Common myeloid progenitor, CD34-positive (primary cell): ENCODE results near the gene POLR2A. TPM values are rescaled to one million over a fixed set of nuclear protein-coding genes. Genes with fewer than 3 reads are reported as not detected.

Experiments used
- CTCF ChIA-PET: fragments of 350-600 bp; sonication (Branson Sonifier 250); formaldehyde crosslinking; loops from one replicate; lab custom pipeline; 2021; ENCODE audit warnings: antibody characterized with exemption; lab: Charles Lee
- POLR2A ChIA-PET: fragments of 350-600 bp; sonication (Branson Sonifier 250); formaldehyde crosslinking; loops from one replicate; lab custom pipeline; 2021; ENCODE audit warnings: antibody characterized with exemption; lab: Charles Lee
- DNase-seq, 3 donors: peaks; one replicate each; pipeline versions ENCODE4 v3.0.0 to v3.0.0-alpha.2; 2013
- H3K27ac ChIP-seq, 2 experiments: 1 replicate in 1 of 2; 2 replicates in 1 of 2; pipeline ENCODE4 v1.7.0; 2013; ENCODE audit warnings: inconsistent platforms in 2 of 2, low read length in 2 of 2, mild to moderate bottlenecking in 2 of 2, low read depth in 1 of 2, moderate library complexity in 1 of 2; ENCODE audit not compliant: severe bottlenecking in 2 of 2, insufficient read depth in 1 of 2, poor library complexity in 1 of 2
- H3K27me3 ChIP-seq, 5 experiments: replicated peaks in 2 of 5; 1 replicate in 3 of 5; 2 replicates in 2 of 5; pipeline versions ENCODE4 v1.6.1 to v1.7.0; 2013; ENCODE audit warnings: low read length in 4 of 5, mild to moderate bottlenecking in 2 of 5, moderate library complexity in 2 of 5, inconsistent platforms in 1 of 5; ENCODE audit not compliant: insufficient read depth in 5 of 5, control insufficient read depth in 4 of 5
- H3K36me3 ChIP-seq, 4 experiments: 1 replicate in 2 of 4; 2 replicates in 2 of 4; pipeline versions ENCODE4 v1.6.1 to v1.7.0; 2013; ENCODE audit warnings: low read length in 3 of 4, control low read depth in 1 of 4, mild to moderate bottlenecking in 1 of 4; ENCODE audit not compliant: control insufficient read depth in 4 of 4, insufficient read depth in 4 of 4
- H3K4me1 ChIP-seq, 4 experiments: 1 replicate in 3 of 4; 2 replicates in 1 of 4; pipeline versions ENCODE4 v1.6.1 to v1.7.1; 2013; ENCODE audit warnings: low read length in 3 of 4, mild to moderate bottlenecking in 3 of 4, control low read depth in 1 of 4, inconsistent platforms in 1 of 4, moderate library complexity in 1 of 4; ENCODE audit not compliant: control insufficient read depth in 4 of 4, insufficient read depth in 4 of 4; ENCODE audit errors: control extremely low read depth in 1 of 4
- H3K4me3 ChIP-seq, 7 experiments: 1 replicate in 4 of 7; 2 replicates in 3 of 7; pipeline versions ENCODE4 v1.5.1 to v1.7.0; 2013; ENCODE audit warnings: mild to moderate bottlenecking in 7 of 7, low read length in 6 of 7, moderate library complexity in 6 of 7, inconsistent platforms in 2 of 7, low read depth in 2 of 7, control low read depth in 1 of 7; ENCODE audit not compliant: insufficient read depth in 4 of 7, control insufficient read depth in 1 of 7; ENCODE audit errors: extremely low read depth in 1 of 7
- H3K9me3 ChIP-seq, 5 experiments: 1 replicate in 4 of 5; 2 replicates in 1 of 5; pipeline versions ENCODE4 v1.6.1 to v1.7.1; 2013; ENCODE audit warnings: low read length in 4 of 5, mild to moderate bottlenecking in 2 of 5, inconsistent platforms in 1 of 5, low read depth in 1 of 5, moderate library complexity in 1 of 5; ENCODE audit not compliant: control insufficient read depth in 4 of 5, insufficient read depth in 2 of 5; ENCODE audit errors: control extremely low read depth in 1 of 5
- WGBS: methylation state at CpG from one replicate; pipeline ENCODE4 v1.1.5; 2013; ENCODE audit not compliant: insufficient coverage; 5-methylcytosine and 5-hydroxymethylcytosine counted together
- polyA plus RNA-seq: library from polyadenylated mRNA; unstranded; fragments of 120-200 nt; gene quantifications from one replicate; pipeline ENCODE4 v1.2.1, GENCODE V29; 2013

POLR2A gene
- 68.1 TPM for polyA plus RNA-seq

GRCh38 chr17:7484067-7484918 is at the start of gene POLR2A:
Gene POLR2A, plus strand, starts transcription at chr17:7484366.
- CTCF ChIA-PET = interaction anchor here (1.0 to 5.0 kb wide), 6 partner anchors 8 to 129 kb away, joined by 3 to 27 read pairs (median 4); partner anchors contain the start of gene TMEM102
- peaks cover 12 to 60% (median 46%) of the 10 kb centered on the region in 4 experiments for H3K4me1 ChIP-seq
- peak within 1 kb of the TSS; percentile 99 to 100 for H3K27ac ChIP-seq
- H3K4me3 ChIP-seq = peak within 1 kb of the TSS; percentile 59 to 97 (median 84)
- POLR2A ChIA-PET = interaction anchor here (0.6 to 2.5 kb wide), 23 partner anchors 8 to 156 kb away, joined by 3 to 28 read pairs (median 5); partner anchors contain the start of genes CHRNB1, FGF11, MPDU1 and PLSCR3
- WGBS = 0% methylated on average over 34 of the region's 64 CpGs
- no peaks in the 10 kb centered on the region for H3K27me3 ChIP-seq
- H3K9me3 ChIP-seq = no peaks in the 10 kb centered on the region
- DNase-seq = peak; percentile 97 to 99 (median 98)
- peaks cover 0 to 9% (median 2%) of the 10 kb centered on the region in 4 experiments for H3K36me3 ChIP-seq

DNA sequence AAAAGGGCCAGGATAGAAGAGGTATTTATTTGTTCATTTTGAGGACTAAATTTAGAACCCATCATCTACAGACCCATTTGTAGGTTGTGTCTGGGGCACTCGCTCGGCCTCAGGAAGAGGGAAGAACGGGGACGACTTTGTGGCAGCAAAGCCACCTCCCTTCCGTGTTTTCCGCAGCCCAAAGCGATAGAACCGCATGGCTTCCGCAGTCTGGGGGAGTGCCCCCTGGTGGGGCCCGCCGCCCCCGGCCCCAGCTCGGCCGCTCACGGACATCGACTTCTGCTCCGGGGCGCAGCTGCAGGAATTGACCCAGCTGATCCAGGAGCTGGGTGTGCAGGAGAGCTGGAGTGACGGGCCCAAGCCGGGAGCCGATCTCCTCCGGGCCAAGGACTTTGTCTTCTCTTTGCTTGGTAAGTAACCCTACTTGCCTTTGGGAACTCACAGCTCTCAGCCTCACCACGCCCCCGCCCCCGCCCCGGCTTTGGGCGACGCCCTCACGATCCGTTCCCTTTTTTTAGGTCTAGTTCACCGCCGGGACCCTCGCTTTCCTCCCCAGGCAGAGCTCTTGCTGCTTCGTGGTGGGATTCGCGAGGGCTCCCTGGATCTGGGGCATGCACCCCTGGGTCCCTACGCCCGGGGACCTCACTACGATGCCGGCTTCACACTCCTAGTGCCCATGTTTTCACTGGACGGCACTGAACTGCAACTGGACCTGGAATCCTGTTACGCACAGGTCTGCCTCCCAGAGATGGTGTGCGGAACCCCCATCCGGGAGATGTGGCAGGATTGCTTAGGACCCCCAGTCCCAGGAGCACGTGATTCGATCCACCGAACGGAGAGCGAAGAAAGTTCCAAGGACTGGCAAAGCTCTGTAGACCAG is 48.2 kb upstream of the POLR2A start:
- peak; percentile 62 to 80 (median 71) for DNase-seq

GRCh38 chr17:7436556-7437368 is 47.4 kb upstream of the POLR2A start:
- H3K27ac ChIP-seq = no peak overlapping the region
- no peaks in the 10 kb centered on the region for H3K36me3 ChIP-seq
- 14% methylated on average over 86 of the region's 92 CpGs for WGBS
- H3K27me3 ChIP-seq = peaks cover 0 to 38% (median 13%) of the 10 kb centered on the region in 5 experiments
- POLR2A ChIA-PET = interaction anchor here (0.9 to 2.4 kb wide), 7 partner anchors 10 to 66 kb away, joined by 3 to 28 read pairs (median 4); partner anchors contain the start of genes POLR2A and ZBTB4
- CTCF ChIA-PET = interaction anchor here (0.6 to 3.9 kb wide), 38 partner anchors 9 to 680 kb away, joined by 3 to 29 read pairs (median 5); partner anchors contain the start of genes PLSCR3, POLR2A, SENP3 and SPEM2
- DNase-seq = peak; percentile 85 to 89 (median 88)
- H3K4me3 ChIP-seq = peak overlapping the region in 6 of 7 experiments; percentile 78 to 95 (median 86)
- H3K9me3 ChIP-seq = no peaks in the 10 kb centered on the region
- peaks cover 0 to 59% (median 55%) of the 10 kb centered on the region in 4 experiments for H3K4me1 ChIP-seq

More for the DNA sequence above, 48.2 kb upstream of the POLR2A start:
- peaks cover 0 to 55% (median 52%) of the 10 kb centered on the region in 4 experiments for H3K4me1 ChIP-seq
- peak overlapping the region; percentile 62 to 95 (median 86) for H3K4me3 ChIP-seq
- no peaks in the 10 kb centered on the region for H3K9me3 ChIP-seq
- peaks cover 0 to 32% (median 9%) of the 10 kb centered on the region in 5 experiments for H3K27me3 ChIP-seq
- 10% methylated on average over 44 of the region's 49 CpGs for WGBS
- POLR2A ChIA-PET = interaction anchor here (0.9 to 2.4 kb wide), 3 partner anchors 11 to 123 kb away, joined by 3 to 28 read pairs (median 6); partner anchors contain the start of genes POLR2A and TNFSF13
- CTCF ChIA-PET = interaction anchor here (0.6 to 3.9 kb wide), 33 partner anchors 10 to 679 kb away, joined by 3 to 29 read pairs (median 5); partner anchors contain the start of genes PLSCR3, POLR2A, SENP3 and SPEM2
- no peaks in the 10 kb centered on the region for H3K36me3 ChIP-seq
- H3K27ac ChIP-seq = peak overlapping the region; percentile 25 to 55

GRCh38 chr17:7437369-7437863 is 46.8 kb upstream of the POLR2A start:
- Histone ChIP-seq H3K27ac (no peak overlapping the region), H3K4me1 (peaks cover 0 to 59% (median 55%) of the 10 kb centered on the region in 4 experiments), H3K27me3 (peaks cover 0 to 45% (median 15%) of the 10 kb centered on the region in 5 experiments), H3K36me3 (no peaks in the 10 kb centered on the region), H3K9me3 (no peaks in the 10 kb centered on the region), H3K4me3 (peak overlapping the region in 6 of 7 experiments; percentile 8 to 95 (median 68))
- POLR2A ChIA-PET = interaction anchor here (0.9 to 2.4 kb wide), 7 partner anchors 9 to 65 kb away, joined by 3 to 28 read pairs (median 4); partner anchors contain the start of genes POLR2A and ZBTB4
- CTCF ChIA-PET = interaction anchor here (0.6 to 3.9 kb wide), 26 partner anchors 9 to 181 kb away, joined by 3 to 29 read pairs (median 6); partner anchors contain the start of genes PLSCR3, POLR2A, SENP3 and SPEM2
- no peak for DNase-seq
- 58% methylated on average over 17 of the region's 31 CpGs for WGBS

GRCh38 chr17:7437950-7438614 is 46.1 kb upstream of the POLR2A start:
- Histone ChIP-seq H3K36me3 (no peaks in the 10 kb centered on the region), H3K27me3 (peaks cover 0 to 45% (median 15%) of the 10 kb centered on the region in 5 experiments), H3K9me3 (no peaks in the 10 kb centered on the region), H3K27ac (no peak overlapping the region), H3K4me1 (peaks cover 0 to 59% (median 55%) of the 10 kb centered on the region in 4 experiments), H3K4me3 (peak overlapping the region in 6 of 7 experiments; percentile 30 to 95 (median 55))
- 7% methylated on average over 29 of the region's 48 CpGs for WGBS
- DNase-seq = peak in 2 of 3 donors; percentile 43 to 55
- POLR2A ChIA-PET = interaction anchor here (0.7 to 0.8 kb wide), 2 partner anchors 29 to 41 kb away, joined by 3 read pairs; partner anchors contain the start of gene ZBTB4
- CTCF ChIA-PET = interaction anchor here (1.0 to 3.9 kb wide), 5 partner anchors 42 to 83 kb away, joined by 3 to 28 read pairs (median 6); partner anchors contain the start of genes POLR2A, TMEM95 and ZBTB4
